Mesodermal cell (in vitro differentiated cells): ENCODE data around the gene JPH2.
"Not testable (repeated sequence)": the region's sequence is repeated elsewhere in the genome, so short reads cannot be mapped to it uniquely, and the experiment has no call there.

Experiments
- H3K27ac ChIP-seq: 2 replicates; pipeline ENCODE4 v1.7.0; 2013; ENCODE audit warnings: mild to moderate bottlenecking, low read depth, low read length, moderate library complexity; ENCODE audit not compliant: severe bottlenecking
- H3K36me3 ChIP-seq: 2 replicates; pipeline ENCODE4 v1.7.1; 2013; ENCODE audit warnings: mild to moderate bottlenecking, low read length, moderate library complexity; ENCODE audit not compliant: control insufficient read depth, insufficient read depth
- H3K4me1 ChIP-seq: one replicate; pipeline ENCODE4 v1.7.1; 2013; ENCODE audit warnings: mild to moderate bottlenecking, low read length; ENCODE audit not compliant: insufficient read depth, control insufficient read depth, poor library complexity, severe bottlenecking
- H3K4me3 ChIP-seq: 2 replicates; pipeline ENCODE4 v1.7.0; 2013; ENCODE audit warnings: low read length, control low read depth, mild to moderate bottlenecking; ENCODE audit not compliant: insufficient read depth, poor library complexity, severe bottlenecking; ENCODE audit errors: extremely low read depth
- H3K9me3 ChIP-seq: 2 replicates; pipeline ENCODE4 v1.7.1; 2013; ENCODE audit warnings: mild to moderate bottlenecking, low read length, moderate library complexity; ENCODE audit not compliant: control insufficient read depth
- WGBS, 2 experiments: methylation state at CpG; one replicate each; pipeline ENCODE4 v1.1.5; 2013; ENCODE audit warnings: missing lambda C conversion rate in 2 of 2; ENCODE audit not compliant: insufficient coverage in 2 of 2; 5-methylcytosine and 5-hydroxymethylcytosine counted together

The JPH2 gene

GRCh38 chr20:44200371-44200770 is 13.4 kb upstream of the JPH2 start:
- 80 to 100% methylated on average over 1 to 2 of the region's 4 CpGs for WGBS, 2 experiments
- H3K27ac ChIP-seq: no peak overlapping the region
- H3K9me3 ChIP-seq: no peaks in the 10 kb centered on the region
- H3K4me3 ChIP-seq: no peak overlapping the region
- H3K4me1 ChIP-seq: peaks cover 8% of the 10 kb centered on the region
- H3K36me3 ChIP-seq: peaks cover 69% of the 10 kb centered on the region

GRCh38 chr20:44199877-44200276 is 12.9 kb upstream of the JPH2 start:
- Histone ChIP-seq H3K9me3 (no peaks in the 10 kb centered on the region), H3K36me3 (peaks cover 66% of the 10 kb centered on the region), H3K27ac (no peak overlapping the region), H3K4me3 (no peak overlapping the region), H3K4me1 (peaks cover 8% of the 10 kb centered on the region)
- 96 to 97% methylated on average over 4 of the region's 4 CpGs for WGBS, 2 experiments

GRCh38 chr20:44198872-44199271 is 11.9 kb upstream of the JPH2 start:
- no peak overlapping the region for H3K27ac ChIP-seq
- 97 to 100% methylated on average over 3 of the region's 4 CpGs for WGBS, 2 experiments
- peaks cover 66% of the 10 kb centered on the region for H3K36me3 ChIP-seq
- no peak overlapping the region for H3K4me3 ChIP-seq
- H3K4me1 ChIP-seq: no peaks in the 10 kb centered on the region
- no peaks in the 10 kb centered on the region for H3K9me3 ChIP-seq

- WGBS, 2 experiments: 83 to 100% methylated on average over 1 of the region's 3 CpGs
- Histone ChIP-seq H3K4me3 (no peak overlapping the region), H3K27ac (no peak overlapping the region), H3K9me3 (no peaks in the 10 kb centered on the region), H3K36me3 (peaks cover 51% of the 10 kb centered on the region), H3K4me1 (no peaks in the 10 kb centered on the region)
Measured at GRCh38 chr20:44196271-44196670, 9.3 kb upstream of the JPH2 start.

GRCh38 chr20:44195605-44196004 is 8.6 kb upstream of the JPH2 start:
- H3K9me3 ChIP-seq: no peaks in the 10 kb centered on the region
- H3K27ac ChIP-seq: no peak overlapping the region
- peaks cover 45% of the 10 kb centered on the region for H3K36me3 ChIP-seq
- no peaks in the 10 kb centered on the region for H3K4me1 ChIP-seq
- WGBS, 2 experiments: no CpG with 5 or more reads among the region's 1 CpG
- H3K4me3 ChIP-seq: no peak overlapping the region

- Histone ChIP-seq H3K27ac (no peak overlapping the region), H3K4me3 (no peak overlapping the region), H3K36me3 (peaks cover 27% of the 10 kb centered on the region), H3K4me1 (peaks cover 4% of the 10 kb centered on the region), H3K9me3 (no peaks in the 10 kb centered on the region)
- WGBS, 2 experiments: no CpG with 5 or more reads among the region's 2 CpGs
Measured at GRCh38 chr20:44193801-44194200, 6.8 kb upstream of the JPH2 start.

- H3K36me3 ChIP-seq: peaks cover 11% of the 10 kb centered on the region
- not testable (repeated sequence) for H3K4me3 ChIP-seq, H3K27ac ChIP-seq, H3K9me3 ChIP-seq
- peaks cover 15% of the 10 kb centered on the region for H3K4me1 ChIP-seq
- WGBS, 2 experiments: 100% methylated on average over 3 to 4 of the region's 5 CpGs
Measured at GRCh38 chr20:44191640-44192039, 4.7 kb upstream of the JPH2 start.

- peaks cover 26% of the 10 kb centered on the region for H3K4me1 ChIP-seq
- 46 to 49% methylated on average over 9 to 11 of the region's 15 CpGs for WGBS, 2 experiments
- H3K4me3 ChIP-seq: not testable (repeated sequence)
Measured at GRCh38 chr20:44190197-44190852, 3.3 kb upstream of the JPH2 start.

GRCh38 chr20:44188752-44189151 is 1.8 kb upstream of the JPH2 start:
- 80 to 86% methylated on average over 4 of the region's 6 CpGs for WGBS, 2 experiments
- H3K36me3 ChIP-seq: no peaks in the 10 kb centered on the region
- peak overlapping the region; percentile 97 for H3K27ac ChIP-seq
- H3K9me3 ChIP-seq: no peaks in the 10 kb centered on the region
- no peak overlapping the region for H3K4me3 ChIP-seq
- H3K4me1 ChIP-seq: peaks cover 38% of the 10 kb centered on the region

More at GRCh38 chr20:44190197-44190852, 3.3 kb upstream of the JPH2 start:
- H3K27ac ChIP-seq, H3K9me3 ChIP-seq, H3K36me3 ChIP-seq: not testable (repeated sequence)

GRCh38 chr20:44187772-44188709 is 1.1 kb upstream of the JPH2 start:
- H3K27ac ChIP-seq: peak overlapping the region; percentile 97
- peaks cover 45% of the 10 kb centered on the region for H3K4me1 ChIP-seq
- no peaks in the 10 kb centered on the region for H3K36me3 ChIP-seq
- H3K9me3 ChIP-seq: no peaks in the 10 kb centered on the region
- WGBS, 2 experiments: 36 to 78% methylated on average over 2 to 6 of the region's 8 CpGs
- peak overlapping the region; percentile 56 for H3K4me3 ChIP-seq

GRCh38 chr20:44186674-44187053 is 324 bp downstream of the JPH2 start:
- no peaks in the 10 kb centered on the region for H3K9me3 ChIP-seq
- H3K27ac ChIP-seq: peak overlapping the region; percentile 97
- H3K36me3 ChIP-seq: no peaks in the 10 kb centered on the region
- peaks cover 58% of the 10 kb centered on the region for H3K4me1 ChIP-seq
- peak overlapping the region; percentile 56 for H3K4me3 ChIP-seq
- WGBS, 2 experiments: 20 to 24% methylated on average over 8 to 11 of the region's 14 CpGs
